ENCODE measurements around the gene TTC21B.

Gene TTC21B

DNA sequence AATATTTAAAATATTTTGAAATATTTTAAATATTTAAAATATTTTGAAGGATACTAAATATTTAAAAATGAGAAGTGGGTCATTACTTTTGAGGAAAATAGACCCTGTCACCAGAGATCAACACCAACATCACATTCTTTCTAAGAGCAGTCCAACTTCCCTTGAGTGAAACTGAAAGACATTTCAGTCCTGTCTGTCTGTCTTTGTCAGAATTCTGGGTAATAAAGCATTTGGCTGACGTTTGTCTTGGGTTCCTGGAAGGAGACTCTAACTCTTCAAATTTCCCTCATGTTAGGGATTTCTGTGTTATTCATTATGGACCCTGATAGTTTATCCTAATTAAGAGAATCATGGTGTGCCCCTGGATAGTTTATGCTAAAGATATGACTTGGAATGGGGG, 32.8 kb downstream of the TTC21B start:
- Histone ChIP-seq H3K27me3 (replicated peaks; ENCODE audit: control insufficient read depth, insufficient read depth, low read length) (no peaks in the 10 kb centered on the region), H3K4me3 (replicated peaks; ENCODE audit: low read depth, low read length) (no peak overlapping the region), H3K36me3 (ENCODE audit: control insufficient read depth, insufficient read depth, low read length) (peaks cover 3% of the 10 kb centered on the region; the same call in 1 of the 2 replicates)
- TF ChIP-seq, protein P1, sequence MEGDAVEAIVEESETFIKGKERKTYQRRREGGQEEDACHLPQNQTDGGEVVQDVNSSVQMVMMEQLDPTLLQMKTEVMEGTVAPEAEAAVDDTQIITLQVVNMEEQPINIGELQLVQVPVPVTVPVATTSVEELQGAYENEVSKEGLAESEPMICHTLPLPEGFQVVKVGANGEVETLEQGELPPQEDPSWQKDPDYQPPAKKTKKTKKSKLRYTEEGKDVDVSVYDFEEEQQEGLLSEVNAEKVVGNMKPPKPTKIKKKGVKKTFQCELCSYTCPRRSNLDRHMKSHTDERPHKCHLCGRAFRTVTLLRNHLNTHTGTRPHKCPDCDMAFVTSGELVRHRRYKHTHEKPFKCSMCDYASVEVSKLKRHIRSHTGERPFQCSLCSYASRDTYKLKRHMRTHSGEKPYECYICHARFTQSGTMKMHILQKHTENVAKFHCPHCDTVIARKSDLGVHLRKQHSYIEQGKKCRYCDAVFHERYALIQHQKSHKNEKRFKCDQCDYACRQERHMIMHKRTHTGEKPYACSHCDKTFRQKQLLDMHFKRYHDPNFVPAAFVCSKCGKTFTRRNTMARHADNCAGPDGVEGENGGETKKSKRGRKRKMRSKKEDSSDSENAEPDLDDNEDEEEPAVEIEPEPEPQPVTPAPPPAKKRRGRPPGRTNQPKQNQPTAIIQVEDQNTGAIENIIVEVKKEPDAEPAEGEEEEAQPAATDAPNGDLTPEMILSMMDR (IDR thresholded peaks at IDR 0.05; ENCODE audit: insufficient read depth, low read length, poor library complexity, severe bottlenecking): no peak
- DNase-seq (ENCODE audit: extremely low read depth, insufficient read length): no peak

DNA sequence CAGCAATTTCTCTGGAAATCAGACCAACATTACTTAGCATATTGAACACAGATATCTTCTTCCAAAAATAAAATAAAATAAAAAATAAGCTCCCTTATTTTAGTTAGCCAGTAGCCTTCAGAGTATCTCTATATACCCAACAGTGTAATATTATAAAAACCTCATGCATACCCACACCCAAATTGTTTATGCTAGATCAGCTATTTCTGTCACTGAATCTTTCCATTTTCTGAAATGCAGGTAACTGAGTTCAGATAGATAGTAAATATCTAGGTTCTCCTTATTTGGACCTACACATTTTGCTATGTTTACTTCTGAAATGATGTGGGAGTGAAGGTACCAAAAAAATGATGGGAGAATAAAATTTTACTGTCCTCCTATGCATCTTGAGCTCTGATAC, 39.9 kb downstream of the TTC21B start:
- DNase-seq (ENCODE audit: extremely low read depth, insufficient read length): no peak
- TF ChIP-seq, protein P1 (IDR thresholded peaks at IDR 0.05; ENCODE audit: insufficient read depth, low read length, poor library complexity, severe bottlenecking): no peak
- Histone ChIP-seq H3K4me3 (replicated peaks; ENCODE audit: low read depth, low read length) (no peak overlapping the region), H3K27me3 (replicated peaks; ENCODE audit: control insufficient read depth, insufficient read depth, low read length) (no peaks in the 10 kb centered on the region), H3K36me3 (ENCODE audit: control insufficient read depth, insufficient read depth, low read length) (no peaks in the 10 kb centered on the region; the same call in 1 of the 2 replicates)

DNA sequence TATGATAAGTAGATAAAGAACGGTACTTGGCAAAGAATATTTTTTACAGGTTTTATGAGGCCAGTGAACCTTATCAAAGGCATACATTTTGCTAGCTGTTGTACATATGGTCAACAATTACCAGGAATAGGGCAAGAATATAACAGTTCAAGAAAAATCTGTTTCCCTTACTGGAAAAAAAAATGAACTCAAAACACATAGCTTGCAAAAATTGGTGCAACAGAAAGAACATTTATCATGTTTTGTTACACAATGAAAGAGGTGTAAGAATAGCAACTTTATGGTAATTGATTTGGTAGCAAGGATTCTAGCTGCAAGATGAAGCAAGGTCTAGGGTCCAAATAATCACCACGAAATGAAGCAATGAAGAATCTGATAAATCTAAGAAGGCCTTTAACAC, 41.6 kb downstream of the TTC21B start:
- no peak for DNase-seq (ENCODE audit: extremely low read depth, insufficient read length)
- Histone ChIP-seq H3K4me3 (replicated peaks; ENCODE audit: low read depth, low read length) (no peak overlapping the region), H3K27me3 (replicated peaks; ENCODE audit: control insufficient read depth, insufficient read depth, low read length) (no peaks in the 10 kb centered on the region), H3K36me3 (ENCODE audit: control insufficient read depth, insufficient read depth, low read length) (no peaks in the 10 kb centered on the region; the same call in 1 of the 2 replicates)
- TF ChIP-seq, protein P1 (IDR thresholded peaks at IDR 0.05; ENCODE audit: insufficient read depth, low read length, poor library complexity, severe bottlenecking): no peak

DNA sequence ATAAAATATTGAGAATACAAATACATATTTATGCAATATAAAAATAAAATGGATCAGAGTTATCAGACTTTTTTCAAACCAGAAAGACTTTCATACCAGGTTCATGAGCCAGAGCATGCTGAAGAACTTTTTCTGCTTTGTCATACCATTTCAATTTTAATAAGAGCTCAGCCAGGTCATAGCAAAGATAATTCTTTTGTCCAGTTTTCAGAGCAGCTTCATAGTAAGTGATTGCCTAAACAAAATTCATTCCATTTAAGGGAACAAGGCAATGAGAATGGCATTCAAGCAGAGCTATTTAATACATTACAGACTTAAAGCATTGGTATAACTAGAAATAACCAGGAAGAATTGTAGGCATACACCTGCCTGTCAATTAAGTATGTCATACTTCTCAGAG, 42.3 kb downstream of the TTC21B start:
- no peak for DNase-seq (ENCODE audit: extremely low read depth, insufficient read length)
- no peaks in the 10 kb centered on the region for H3K27me3 ChIP-seq (replicated peaks; ENCODE audit: control insufficient read depth, insufficient read depth, low read length)
- TF ChIP-seq, protein P1 (IDR thresholded peaks at IDR 0.05; ENCODE audit: insufficient read depth, low read length, poor library complexity, severe bottlenecking): no peak
- H3K4me3 ChIP-seq (replicated peaks; ENCODE audit: low read depth, low read length): no peak overlapping the region
- H3K36me3 ChIP-seq (ENCODE audit: control insufficient read depth, insufficient read depth, low read length): no peaks in the 10 kb centered on the region; the same call in 1 of the 2 replicates

DNA sequence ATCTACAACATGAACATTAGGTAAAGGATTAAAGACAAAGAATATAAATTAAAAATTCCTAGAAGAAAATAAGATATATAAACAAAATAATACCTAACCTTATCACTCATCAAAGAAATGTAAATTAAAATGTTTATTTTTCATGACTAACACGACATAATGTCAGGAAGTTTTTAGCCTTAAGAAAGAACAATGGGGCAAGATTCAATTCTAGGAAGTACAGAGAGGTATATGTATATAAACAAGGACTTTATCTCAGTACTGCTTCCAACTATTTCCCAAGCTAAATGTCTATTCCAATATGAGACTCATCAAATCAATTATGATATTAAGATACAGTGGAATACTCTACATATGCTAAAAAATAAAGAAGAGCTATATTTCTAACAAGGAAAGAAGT, 44.1 kb downstream of the TTC21B start:
- DNase-seq (ENCODE audit: extremely low read depth, insufficient read length): no peak
- TF ChIP-seq, protein P1 (IDR thresholded peaks at IDR 0.05; ENCODE audit: insufficient read depth, low read length, poor library complexity, severe bottlenecking): no peak
- Histone ChIP-seq H3K36me3 (ENCODE audit: control insufficient read depth, insufficient read depth, low read length) (no peaks in the 10 kb centered on the region; the same call in 1 of the 2 replicates), H3K4me3 (replicated peaks; ENCODE audit: low read depth, low read length) (no peak overlapping the region), H3K27me3 (replicated peaks; ENCODE audit: control insufficient read depth, insufficient read depth, low read length) (no peaks in the 10 kb centered on the region)

DNA sequence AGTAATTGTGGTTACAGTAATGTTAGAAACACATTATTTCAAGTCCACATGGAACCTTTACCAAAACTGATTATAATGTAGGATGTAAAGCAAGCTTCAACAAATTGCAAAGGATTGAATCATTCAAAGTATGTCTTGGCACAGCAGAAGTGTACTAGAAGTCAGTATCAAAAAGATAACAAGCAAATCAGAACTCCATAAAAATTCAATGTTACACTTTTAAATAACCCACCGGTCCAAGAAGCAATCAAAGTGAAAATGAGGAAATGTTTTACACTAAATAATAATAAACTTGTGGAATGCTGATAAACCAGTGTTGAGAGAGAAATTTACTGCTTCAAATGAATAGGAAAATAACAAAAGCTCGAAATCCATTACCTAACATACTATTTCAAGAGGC, 47.7 kb downstream of the TTC21B start:
- Histone ChIP-seq H3K4me3 (replicated peaks; ENCODE audit: low read depth, low read length) (no peak overlapping the region), H3K27me3 (replicated peaks; ENCODE audit: control insufficient read depth, insufficient read depth, low read length) (no peaks in the 10 kb centered on the region), H3K36me3 (ENCODE audit: control insufficient read depth, insufficient read depth, low read length) (no peaks in the 10 kb centered on the region)
- TF ChIP-seq, protein P1 (IDR thresholded peaks at IDR 0.05; ENCODE audit: insufficient read depth, low read length, poor library complexity, severe bottlenecking): no peak
- no peak for DNase-seq (ENCODE audit: extremely low read depth, insufficient read length)

All from GM06990 (cell line).